SU-DHL-6 (cell line): Measurements from ENCODE around the gene PHF20.

Experiments used
- H2AFZ ChIP-seq: fragments of 200-600 bp; sonication (generic); 2 replicates; pipeline ENCODE4 v1.6.1; 2014; ENCODE audit warnings: low read depth, mild to moderate bottlenecking, moderate library complexity, mixed read lengths, antibody characterized with exemption, low read length; ENCODE audit not compliant: severe bottlenecking
- H3F3A ChIP-seq: fragments of 200-600 bp; shearing (Covaris generic); 2 replicates; pipeline ENCODE4 v1.6.0; 2016; ENCODE audit warnings: antibody characterized with exemption, mild to moderate bottlenecking; ENCODE audit not compliant: insufficient read depth
- H3K27ac ChIP-seq: fragments of 200-600 bp; sonication (generic); 2 replicates; pipeline ENCODE4 v1.5.1; 2016; ENCODE audit warnings: low read depth, mild to moderate bottlenecking, low read length, moderate library complexity, mixed read lengths
- H3K27me3 ChIP-seq: fragments of 200-600 bp; sonication (generic), shearing (Covaris generic); 2 replicates; pipeline ENCODE4 v1.6.0; 2014; ENCODE audit warnings: mild to moderate bottlenecking, low read length
- H3K36me3 ChIP-seq: fragments of 200-600 bp; sonication (generic); 2 replicates; pipeline ENCODE4 v1.6.1; 2014; ENCODE audit warnings: mild to moderate bottlenecking, low read length, mixed read lengths
- H3K4me2 ChIP-seq: fragments of 300-600, 200-600 bp; shearing (Covaris generic), sonication (generic); 2 replicates; pipeline ENCODE4 v1.6.0; 2014; ENCODE audit warnings: low read length, low read depth, mild to moderate bottlenecking; ENCODE audit not compliant: poor library complexity, severe bottlenecking
- H3K4me3 ChIP-seq: fragments of 200-600 bp; sonication (generic); 2 replicates; pipeline ENCODE4 v1.5.1; 2014; ENCODE audit warnings: antibody characterized with exemption, low read length, mild to moderate bottlenecking, mixed read lengths; ENCODE audit not compliant: insufficient read depth, poor library complexity, severe bottlenecking
- H3K79me2 ChIP-seq: fragments of 200-600 bp; sonication (generic); 2 replicates; pipeline ENCODE4 v1.6.1; 2014; ENCODE audit warnings: mild to moderate bottlenecking, low read length, moderate library complexity; ENCODE audit not compliant: insufficient read depth
- H3K9ac ChIP-seq: fragments of 200-600 bp; sonication (generic); 2 replicates; pipeline ENCODE4 v1.7.0; 2014; ENCODE audit warnings: mild to moderate bottlenecking, low read length
- H3K9me2 ChIP-seq: fragments of 200-600 bp; sonication (generic); replicated peaks from 2 replicates; pipeline ENCODE4 v1.6.1; 2014; ENCODE audit warnings: low read length; ENCODE audit not compliant: insufficient read depth
- H3K9me3 ChIP-seq: fragments of 200-600 bp; sonication (generic); 2 replicates; pipeline ENCODE4 v1.6.1; 2014; ENCODE audit warnings: low read length, mixed read lengths; ENCODE audit not compliant: insufficient read depth
- H4K20me1 ChIP-seq: fragments of 200-600 bp; sonication (generic); 2 replicates; pipeline ENCODE4 v1.6.1; 2014; ENCODE audit warnings: low read depth, mild to moderate bottlenecking, antibody characterized with exemption, low read length, moderate library complexity, mixed read lengths
- CTCF ChIP-seq: fragments of 200-600 bp; sonication (generic); IDR thresholded peaks from one replicate; pipeline ENCODE4 v1.5.1; 2017; ENCODE audit warnings: antibody characterized with exemption, mild to moderate bottlenecking, low read length, moderate library complexity; ENCODE audit not compliant: insufficient read depth, poor library complexity, severe bottlenecking
- EZH2phosphoT487 ChIP-seq: fragments of 200-600 bp; sonication (generic), shearing (Covaris generic); conservative IDR thresholded peaks from 2 replicates; pipeline ENCODE4 v1.6.1; 2018; ENCODE audit warnings: mild to moderate bottlenecking, antibody characterized with exemption, low read length, moderate library complexity, mixed read lengths

PHF20 gene

GRCh38 chr20:35883778-35884540 lies 112.1 kb downstream of the PHF20 start:
- Histone ChIP-seq H3K9ac (no peak overlapping the region), H4K20me1 (no peaks in the 10 kb centered on the region), H3F3A (0 out of 2 replicates have a peak, but pooled peaks cover 3% of the 10 kb centered on the region), H2AFZ (no peak overlapping the region), H3K4me2 (no peak overlapping the region), H3K27ac (no peak overlapping the region), H3K79me2 (0 out of 2 replicates have a peak, but pooled peaks cover 5% of the 10 kb centered on the region), H3K27me3 (no peaks in the 10 kb centered on the region), H3K9me3 (no peaks in the 10 kb centered on the region), H3K36me3 (no peaks in the 10 kb centered on the region), H3K9me2 (no peaks in the 10 kb centered on the region), H3K4me3 (no peak overlapping the region)
- TF ChIP-seq EZH2phosphoT487: no peak
- peak; percentile 45 for TF ChIP-seq CTCF

- no peak overlapping the region for H3K27ac ChIP-seq
- H2AFZ ChIP-seq: no peak overlapping the region
- H3K4me3 ChIP-seq: no peak overlapping the region
- no peaks in the 10 kb centered on the region for H3K9me3 ChIP-seq
- 0 out of 2 replicates have a peak, but pooled peaks cover 5% of the 10 kb centered on the region for H3K79me2 ChIP-seq
- H4K20me1 ChIP-seq: no peaks in the 10 kb centered on the region
- no peaks in the 10 kb centered on the region for H3K27me3 ChIP-seq
- TF ChIP-seq EZH2phosphoT487 (no peak), CTCF (no peak)
- H3K9ac ChIP-seq: no peak overlapping the region
- H3F3A ChIP-seq: 0 out of 2 replicates have a peak, but pooled peaks cover 3% of the 10 kb centered on the region
- no peaks in the 10 kb centered on the region for H3K36me3 ChIP-seq
- no peak overlapping the region for H3K4me2 ChIP-seq
- no peaks in the 10 kb centered on the region for H3K9me2 ChIP-seq
Measured at GRCh38 chr20:35884541-35884865, 112.7 kb downstream of the PHF20 start.

GRCh38 chr20:35885212-35885611 lies 113.4 kb downstream of the PHF20 start:
- Histone ChIP-seq H3K9ac (no peak overlapping the region), H3K36me3 (no peaks in the 10 kb centered on the region), H3K79me2 (0 out of 2 replicates have a peak, but pooled peaks cover under 1% of the 10 kb centered on the region), H3F3A (0 out of 2 replicates have a peak, but pooled peaks cover 3% of the 10 kb centered on the region), H3K4me2 (no peak overlapping the region), H4K20me1 (no peaks in the 10 kb centered on the region), H2AFZ (no peak overlapping the region), H3K27me3 (no peaks in the 10 kb centered on the region), H3K27ac (no peak overlapping the region), H3K9me3 (no peaks in the 10 kb centered on the region), H3K4me3 (no peak overlapping the region), H3K9me2 (no peaks in the 10 kb centered on the region)
- TF ChIP-seq CTCF (no peak), EZH2phosphoT487 (no peak)
